GM12878 (cell line): Measurements from ENCODE around the gene ANGPTL2. TPM values are rescaled to one million over a fixed set of nuclear protein-coding genes. Genes with fewer than 3 reads are reported as not detected.
A peak's percentile ranks its signal among the peaks of the same experiment; 100 is the strongest.

Experiments
- CTCF ChIP-seq, 3 experiments: IDR thresholded peaks in 2 of 3; conservative IDR thresholded peaks in 1 of 3; 2 replicates each; pipeline ENCODE4 v1.5.1; 2011; ENCODE audit warnings: low read depth in 3 of 3, low read length in 3 of 3, mild to moderate bottlenecking in 3 of 3, control low read depth in 2 of 3, moderate library complexity in 2 of 3, inconsistent platforms in 1 of 3, mixed read lengths in 1 of 3; ENCODE audit not compliant: control insufficient read depth in 2 of 3, insufficient read depth in 1 of 3; ENCODE audit errors: extremely low read depth in 1 of 3
- FOXM1 ChIP-seq: IDR thresholded peaks from 2 replicates; pipeline ENCODE4 v1.6.1; 2012; ENCODE audit warnings: low read depth, mild to moderate bottlenecking, inconsistent platforms, low read length, moderate library complexity
- GABPA ChIP-seq: IDR thresholded peaks from 2 replicates; pipeline ENCODE4 v1.6.1; 2014; ENCODE audit warnings: antibody characterized with exemption, low read depth, mild to moderate bottlenecking, inconsistent platforms
- GATAD2B ChIP-seq: fragments of 450-650 bp; conservative IDR thresholded peaks from 2 replicates; pipeline ENCODE4 v1.6.1; 2017; ENCODE audit warnings: low read depth, mild to moderate bottlenecking, moderate library complexity
- HDGF ChIP-seq: fragments of 450-650 bp; IDR thresholded peaks from 2 replicates; pipeline ENCODE4 v1.6.1; 2016; ENCODE audit warnings: antibody characterized with exemption
- MAX ChIP-seq: IDR thresholded peaks from 2 replicates; pipeline ENCODE4 v1.6.1; 2012; ENCODE audit warnings: low read depth, low read length, improper control_type of control experiment
- MEF2B ChIP-seq: fragments of 450-650 bp; IDR thresholded peaks from 2 replicates; pipeline ENCODE4 v1.6.1; 2018; ENCODE audit warnings: mild to moderate bottlenecking, moderate library complexity; ENCODE audit not compliant: partially characterized antibody, poor library complexity, severe bottlenecking
- MTA2 ChIP-seq: fragments of 450-650 bp; IDR thresholded peaks from 2 replicates; pipeline ENCODE4 v1.6.1; 2016; ENCODE audit warnings: low read depth, mild to moderate bottlenecking, moderate library complexity
- MYB ChIP-seq: fragments of 150-350 bp; IDR thresholded peaks from 2 replicates; pipeline ENCODE4 v1.6.1; 2014; ENCODE audit warnings: mild to moderate bottlenecking, low read depth, low read length, borderline replicate concordance
- NFYA ChIP-seq: IDR thresholded peaks from 2 replicates; pipeline ENCODE4 v1.6.1; 2011; ENCODE audit warnings: low read depth, mild to moderate bottlenecking, low read length, improper control_type of control experiment, borderline replicate concordance
- PKNOX1 ChIP-seq: fragments of 450-650 bp; IDR thresholded peaks from 2 replicates; pipeline ENCODE4 v1.6.1; 2016; ENCODE audit warnings: mild to moderate bottlenecking
- RAD51 ChIP-seq: fragments of 450-650 bp; IDR thresholded peaks from 2 replicates; pipeline ENCODE4 v1.6.1; 2016; ENCODE audit warnings: moderate library complexity, mild to moderate bottlenecking, inconsistent platforms
- SKIL ChIP-seq: fragments of 450-650 bp; IDR thresholded peaks from 2 replicates; pipeline ENCODE4 v1.6.1; 2017; ENCODE audit warnings: mild to moderate bottlenecking, low read depth, inconsistent platforms; ENCODE audit not compliant: poor library complexity, severe bottlenecking
- SUZ12 ChIP-seq: fragments of 200-600 bp; sonication (generic); IDR thresholded peaks from one replicate; pipeline ENCODE4 v1.6.1; 2018; ENCODE audit warnings: antibody characterized with exemption, mild to moderate bottlenecking; ENCODE audit not compliant: unreplicated experiment
- TCF3 ChIP-seq: IDR thresholded peaks from 2 replicates; pipeline ENCODE4 v1.6.1; 2012; ENCODE audit warnings: low read depth, mild to moderate bottlenecking, low read length, borderline replicate concordance; ENCODE audit not compliant: insufficient read depth
- USF2 ChIP-seq: IDR thresholded peaks from 2 replicates; pipeline ENCODE4 v1.6.1; 2011; ENCODE audit warnings: low read depth, low read length, improper control_type of control experiment, borderline replicate concordance
- ZNF274 ChIP-seq: IDR thresholded peaks from one replicate; pipeline ENCODE4 v1.8.0; 2011; ENCODE audit not compliant: insufficient read length, insufficient read depth
- polyA plus RNA-seq, 11 experiments: library from polyadenylated mRNA; depleted of rRNA in 4 of 11; unstranded in 6 of 11; stranded (reverse) in 5 of 11; fragments of >200 nt; fragmentation: Nextera tagmentation in 4 of 11; fragmentation: Illumina TruSeq in 1 of 11; extraction: Ambion mirVana in 4 of 11; extraction: Trizol in 1 of 11; gene quantifications; 1 replicate in 1 of 11; 2 replicates in 10 of 11; pipeline versions ENCODE4 v1.2.1 to v1.2.3, GENCODE V29; 2011 to 2016; ENCODE audit warnings: inconsistent platforms in 2 of 11, missing spikeins in 2 of 11, low read depth in 1 of 11
- total RNA-seq, 4 experiments: library from RNA; depleted of rRNA in 3 of 4; stranded (reverse); fragments of >200 nt in 3 of 4; fragmentation: Illumina TruSeq in 1 of 4; extraction: Trizol in 1 of 4; gene quantifications; 2 replicates each; pipeline versions ENCODE4 v1.2.1 to v1.2.3, GENCODE V29; 2013 to 2021

ANGPTL2 gene
- total and polyA plus RNA-seq, 10 of the 15 experiments (the other 5 are each of a cell fraction or from before 2014, with no cell fraction given) = 0.13 to 2.6 (median 0.82) TPM; not detected in 1

GRCh38 chr9:127159325-127159801, 36.9 kb upstream of the ANGPTL2 start (continued):
- TF ChIP-seq CTCF (IDR thresholded peaks at IDR 0.05 in 2 of 3, conservative IDR thresholded peaks at IDR 0.05 in 1 of 3; ENCODE audit: control insufficient read depth in 2 of 3, extremely low read depth in 1 of 3, insufficient read depth in 1 of 3, low read depth in 3 of 3, low read length in 3 of 3) = peak in 1 of 3 experiments; percentile 16; a peak in 1 of 6 replicates
- TF ChIP-seq USF2 = peak; percentile 45; the same call in 1 of the 2 replicates
- no peak for TF ChIP-seq MTA2
- peak; percentile 75 for TF ChIP-seq RAD51
- peak; percentile 25 for TF ChIP-seq MEF2B
- TF ChIP-seq MAX = peak; percentile 84; the same call in 1 of the 2 replicates
- TF ChIP-seq TCF3 = no peak
- TF ChIP-seq NFYA = no peak
- TF ChIP-seq ZNF274 = no peak
- no peak for TF ChIP-seq HDGF
- no peak for TF ChIP-seq MYB
- TF ChIP-seq SUZ12 = no peak
- TF ChIP-seq SKIL = no peak
- TF ChIP-seq GATAD2B = no peak
- no peak for TF ChIP-seq FOXM1
- TF ChIP-seq PKNOX1 = no peak
- TF ChIP-seq GABPA = no peak
